Neutrophil (primary cell): ENCODE data around the gene UBLCP1.
A peak's percentile ranks its signal among the peaks of the same experiment; 100 is the strongest.

Experiments used
- H3K27ac ChIP-seq: fragments of 200-600 bp; sonication (generic); 2 replicates; pipeline ENCODE4 v1.5.1; 2016; ENCODE audit warnings: mild to moderate bottlenecking, moderate library complexity
- H3K27me3 ChIP-seq: fragments of 200-600 bp; sonication (generic); 2 replicates; pipeline ENCODE4 v1.6.0; 2016; ENCODE audit warnings: mild to moderate bottlenecking
- H3K36me3 ChIP-seq: fragments of 200-600 bp; sonication (generic); 2 replicates; pipeline ENCODE4 v1.5.1; 2017
- H3K4me1 ChIP-seq, 2 experiments: fragments of 200-600 bp in 1 of 2; sonication (generic) in 1 of 2; 1 replicate in 1 of 2; 2 replicates in 1 of 2; pipeline versions ENCODE4 v1.5.1 to v1.6.1; 2013 to 2016; ENCODE audit warnings: low read depth in 1 of 2, low read length in 1 of 2, mild to moderate bottlenecking in 1 of 2, moderate library complexity in 1 of 2; ENCODE audit not compliant: control insufficient read depth in 1 of 2, insufficient read depth in 1 of 2
- H3K4me3 ChIP-seq, 2 experiments: fragments of 200-600 bp in 1 of 2; sonication (generic) in 1 of 2; 1 replicate in 1 of 2; 2 replicates in 1 of 2; pipeline ENCODE4 v1.5.1; 2013 to 2016; ENCODE audit warnings: low read depth in 1 of 2, low read length in 1 of 2, mild to moderate bottlenecking in 1 of 2, moderate library complexity in 1 of 2
- H3K9me3 ChIP-seq: fragments of 200-600 bp; sonication (generic); 2 replicates; pipeline ENCODE4 v1.5.1; 2016
- TF ChIP-seq, protein P1 (sequence below): fragments of 200-600 bp; sonication (generic); IDR thresholded peaks from 2 replicates; pipeline ENCODE4 v1.5.1; 2016; ENCODE audit warnings: antibody characterized with exemption

UBLCP1 gene, protein sequence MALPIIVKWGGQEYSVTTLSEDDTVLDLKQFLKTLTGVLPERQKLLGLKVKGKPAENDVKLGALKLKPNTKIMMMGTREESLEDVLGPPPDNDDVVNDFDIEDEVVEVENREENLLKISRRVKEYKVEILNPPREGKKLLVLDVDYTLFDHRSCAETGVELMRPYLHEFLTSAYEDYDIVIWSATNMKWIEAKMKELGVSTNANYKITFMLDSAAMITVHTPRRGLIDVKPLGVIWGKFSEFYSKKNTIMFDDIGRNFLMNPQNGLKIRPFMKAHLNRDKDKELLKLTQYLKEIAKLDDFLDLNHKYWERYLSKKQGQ

DNA sequence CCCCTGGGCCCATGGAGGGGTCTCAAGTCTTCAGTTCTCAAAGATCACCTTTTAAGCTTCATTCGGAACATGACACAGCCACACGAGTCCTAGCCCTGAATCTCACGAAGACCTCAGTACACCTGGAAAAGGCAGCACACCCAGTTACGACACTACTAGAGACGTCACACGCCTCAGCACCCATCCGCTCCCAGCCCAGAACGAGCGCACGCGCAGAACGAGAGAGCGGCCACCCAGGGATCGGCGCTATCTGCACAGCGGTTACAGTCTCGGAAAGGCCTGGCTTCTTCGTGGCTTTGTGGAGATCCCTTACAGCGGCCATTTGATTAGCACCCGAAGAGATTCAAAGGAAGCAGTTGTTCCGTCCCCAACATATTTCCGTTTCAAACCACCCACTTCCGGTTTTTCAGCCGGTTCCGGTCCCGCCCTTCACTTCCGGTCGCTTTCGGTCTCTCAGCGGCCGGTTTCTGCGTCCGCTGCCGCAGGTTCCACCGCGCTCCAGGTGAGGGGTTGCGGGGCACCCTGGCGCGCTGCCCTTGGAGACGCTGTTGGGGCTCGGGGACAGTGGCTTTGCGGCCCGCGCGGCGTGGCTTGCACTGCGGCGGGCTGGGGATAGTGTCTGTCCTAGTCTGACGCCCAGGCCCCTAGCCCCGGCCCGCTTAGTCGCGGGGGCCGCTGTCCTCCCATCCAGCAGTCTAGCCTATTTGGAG lies at the start of gene UBLCP1:
TSS of gene UBLCP1 (plus strand) at position 432 of the 710 bp plus-strand sequence. CDS start 5,626 bp downstream, outside the sequence.
- Histone ChIP-seq H3K9me3 (no peaks in the 10 kb centered on the region), H3K27ac (peak within 1 kb of the TSS; percentile 98), H3K4me3 (peak within 1 kb of the TSS; percentile 83 to 86), H3K4me1 (peaks cover 23 to 28% of the 10 kb centered on the region in 2 experiments), H3K36me3 (no peaks in the 10 kb centered on the region), H3K27me3 (no peaks in the 10 kb centered on the region)
- TF ChIP-seq, protein P1, sequence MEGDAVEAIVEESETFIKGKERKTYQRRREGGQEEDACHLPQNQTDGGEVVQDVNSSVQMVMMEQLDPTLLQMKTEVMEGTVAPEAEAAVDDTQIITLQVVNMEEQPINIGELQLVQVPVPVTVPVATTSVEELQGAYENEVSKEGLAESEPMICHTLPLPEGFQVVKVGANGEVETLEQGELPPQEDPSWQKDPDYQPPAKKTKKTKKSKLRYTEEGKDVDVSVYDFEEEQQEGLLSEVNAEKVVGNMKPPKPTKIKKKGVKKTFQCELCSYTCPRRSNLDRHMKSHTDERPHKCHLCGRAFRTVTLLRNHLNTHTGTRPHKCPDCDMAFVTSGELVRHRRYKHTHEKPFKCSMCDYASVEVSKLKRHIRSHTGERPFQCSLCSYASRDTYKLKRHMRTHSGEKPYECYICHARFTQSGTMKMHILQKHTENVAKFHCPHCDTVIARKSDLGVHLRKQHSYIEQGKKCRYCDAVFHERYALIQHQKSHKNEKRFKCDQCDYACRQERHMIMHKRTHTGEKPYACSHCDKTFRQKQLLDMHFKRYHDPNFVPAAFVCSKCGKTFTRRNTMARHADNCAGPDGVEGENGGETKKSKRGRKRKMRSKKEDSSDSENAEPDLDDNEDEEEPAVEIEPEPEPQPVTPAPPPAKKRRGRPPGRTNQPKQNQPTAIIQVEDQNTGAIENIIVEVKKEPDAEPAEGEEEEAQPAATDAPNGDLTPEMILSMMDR = peak; percentile 32

DNA sequence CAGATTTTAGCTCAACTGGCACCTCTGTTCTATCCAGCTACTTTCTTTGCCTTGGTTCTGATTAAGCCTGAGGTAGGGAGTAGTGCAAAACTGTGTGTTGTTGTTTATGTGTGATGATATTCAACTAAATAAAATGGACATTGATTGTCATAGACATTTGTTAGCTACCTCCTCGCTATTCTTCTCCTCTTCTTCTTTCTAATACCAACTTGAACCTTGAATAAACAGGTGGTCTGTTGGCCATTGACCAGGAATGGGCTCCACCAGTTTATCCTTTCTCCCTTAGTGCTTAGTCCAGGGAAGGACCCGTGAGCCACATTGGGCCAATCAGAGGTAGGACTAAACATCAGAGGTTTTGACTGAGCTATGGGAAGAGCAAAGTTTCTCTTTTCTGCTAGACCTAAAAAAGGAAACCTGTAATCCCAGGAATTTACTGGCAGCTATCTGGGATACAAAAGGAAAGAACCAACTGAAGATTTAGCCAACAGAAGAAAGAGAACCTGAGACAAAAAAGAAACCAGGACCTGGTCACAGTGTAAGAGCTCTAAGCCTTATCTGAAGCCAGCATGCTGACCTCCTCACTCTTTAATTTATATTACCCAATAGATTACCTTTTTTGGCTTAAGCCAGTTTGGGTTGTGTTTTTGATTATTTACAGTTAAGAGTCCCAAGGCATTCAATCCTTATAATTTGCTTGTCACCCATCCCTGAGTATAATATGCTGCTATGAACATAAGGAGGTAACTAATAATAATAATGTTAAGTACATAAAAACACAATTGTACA lies 48.4 kb upstream of the UBLCP1 start:
- TF ChIP-seq, protein P1 = no peak
- Histone ChIP-seq H3K4me3 (no peak overlapping the region), H3K27me3 (no peaks in the 10 kb centered on the region), H3K4me1 (peaks cover 68 to 92% of the 10 kb centered on the region in 2 experiments), H3K36me3 (no peaks in the 10 kb centered on the region), H3K9me3 (no peaks in the 10 kb centered on the region), H3K27ac (no peak overlapping the region)

DNA sequence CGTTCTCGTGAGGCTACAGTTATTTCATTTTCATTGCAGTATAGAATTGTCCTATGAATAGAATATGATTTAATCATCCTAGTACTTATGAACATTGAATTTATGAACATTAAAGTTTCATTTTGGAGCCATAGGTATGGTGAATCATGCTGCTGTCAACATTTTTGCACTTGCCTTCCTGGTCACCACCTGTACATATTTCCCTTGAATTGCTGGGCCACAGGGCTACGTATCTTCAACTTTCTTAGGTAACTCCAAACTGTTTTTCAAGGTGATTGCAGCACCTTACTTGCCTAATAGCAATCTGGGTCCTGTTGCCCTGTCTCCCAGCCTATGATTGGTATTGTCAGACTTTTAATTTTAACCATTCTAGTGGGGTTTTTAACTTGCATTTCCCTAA lies 47.2 kb upstream of the UBLCP1 start:
- no peaks in the 10 kb centered on the region for H3K36me3 ChIP-seq
- H3K4me3 ChIP-seq = no peak overlapping the region
- no peaks in the 10 kb centered on the region for H3K9me3 ChIP-seq
- peaks cover 68 to 92% of the 10 kb centered on the region in 2 experiments for H3K4me1 ChIP-seq
- peak overlapping the region; percentile 69 for H3K27ac ChIP-seq
- no peaks in the 10 kb centered on the region for H3K27me3 ChIP-seq
- TF ChIP-seq, protein P1 = no peak

DNA sequence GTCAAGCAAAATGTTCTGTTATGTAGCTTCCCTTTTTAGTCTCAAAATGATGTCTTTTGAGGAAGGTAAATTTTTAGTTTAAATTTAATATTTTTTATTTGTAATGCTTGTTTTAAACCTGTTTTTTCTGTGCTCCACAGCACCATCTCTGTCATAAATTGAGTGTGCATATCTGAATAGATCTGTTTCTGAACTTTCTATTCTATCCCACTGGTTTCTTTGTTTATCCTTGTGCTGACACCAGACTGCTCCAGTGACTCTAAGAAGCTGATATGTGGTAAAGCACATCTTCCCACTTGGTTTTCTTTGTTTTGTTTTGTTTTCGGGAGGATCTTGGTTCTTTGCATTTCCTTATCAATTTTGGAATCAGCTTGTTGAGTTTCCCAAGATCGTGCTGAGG lies 46.6 kb upstream of the UBLCP1 start:
- Histone ChIP-seq H3K9me3 (no peaks in the 10 kb centered on the region), H3K4me3 (no peak overlapping the region), H3K36me3 (no peaks in the 10 kb centered on the region), H3K27ac (peak overlapping the region; percentile 69), H3K27me3 (no peaks in the 10 kb centered on the region), H3K4me1 (peaks cover 63 to 90% of the 10 kb centered on the region in 2 experiments)
- TF ChIP-seq, protein P1 = no peak

DNA sequence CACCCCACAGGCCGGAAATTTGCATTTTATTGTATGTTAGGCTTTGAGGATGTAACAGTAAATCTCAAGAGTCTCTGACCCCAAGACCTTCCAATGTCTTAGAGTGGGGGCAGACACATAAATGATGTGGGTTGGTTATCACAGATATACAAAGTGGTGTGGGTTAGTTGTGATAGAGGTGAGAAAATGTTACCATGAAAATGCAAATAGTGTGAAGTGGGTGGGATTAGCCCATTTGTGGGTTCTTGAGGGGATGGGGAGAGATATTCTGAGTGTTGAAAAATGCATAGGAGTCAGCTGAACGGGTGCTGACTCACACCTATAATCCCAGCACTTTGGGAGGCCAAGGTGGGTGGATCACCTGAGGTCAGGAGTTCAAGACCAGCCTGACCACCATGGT lies 45.9 kb upstream of the UBLCP1 start:
- Histone ChIP-seq H3K4me1 (peaks cover 55 to 82% of the 10 kb centered on the region in 2 experiments), H3K27ac (peak overlapping the region; percentile 69), H3K4me3 (no peak overlapping the region), H3K9me3 (no peaks in the 10 kb centered on the region), H3K27me3 (no peaks in the 10 kb centered on the region), H3K36me3 (no peaks in the 10 kb centered on the region)
- TF ChIP-seq, protein P1 = no peak
